Brain microvascular endothelial cell (primary cell): ENCODE measurements around the gene SCAMP2.

ENCODE experiments used
- DNase-seq: peaks from one replicate; pipeline ENCODE4 v3.0.0-alpha.2; 2020
- H3K27ac ChIP-seq: fragments of 250-450 bp; sonication (Bioruptor Pico); 2 replicates; pipeline ENCODE4 v1.5.1; 2020; ENCODE audit warnings: mild to moderate bottlenecking, moderate library complexity
- H3K27me3 ChIP-seq: fragments of 250-450 bp; sonication (Bioruptor Pico); replicated peaks from 2 replicates; pipeline ENCODE4 v1.5.1; 2020; ENCODE audit warnings: mild to moderate bottlenecking
- H3K36me3 ChIP-seq: fragments of 250-450 bp; sonication (Bioruptor Pico); replicated peaks from 2 replicates; pipeline ENCODE4 v1.5.1; 2020; ENCODE audit warnings: mild to moderate bottlenecking
- H3K4me3 ChIP-seq: 2 replicates; pipeline ENCODE4 v1.5.1; 2011; ENCODE audit warnings: low read depth, mild to moderate bottlenecking, control low read depth, low read length, moderate library complexity
- CTCF ChIP-seq: IDR thresholded peaks from 2 replicates; pipeline ENCODE4 v1.5.1; 2011; ENCODE audit warnings: low read depth, mild to moderate bottlenecking, moderate library complexity, low read length, control low read depth, inconsistent platforms; ENCODE audit errors: missing control alignments
- in situ Hi-C: cut with HindIII; loops from 2 replicates; pipeline ENCODE4 v1.10.0; 2017; ENCODE audit warnings: low sequenced_read_pairs, low pct_ligation_motif_present

The SCAMP2 gene

DNA sequence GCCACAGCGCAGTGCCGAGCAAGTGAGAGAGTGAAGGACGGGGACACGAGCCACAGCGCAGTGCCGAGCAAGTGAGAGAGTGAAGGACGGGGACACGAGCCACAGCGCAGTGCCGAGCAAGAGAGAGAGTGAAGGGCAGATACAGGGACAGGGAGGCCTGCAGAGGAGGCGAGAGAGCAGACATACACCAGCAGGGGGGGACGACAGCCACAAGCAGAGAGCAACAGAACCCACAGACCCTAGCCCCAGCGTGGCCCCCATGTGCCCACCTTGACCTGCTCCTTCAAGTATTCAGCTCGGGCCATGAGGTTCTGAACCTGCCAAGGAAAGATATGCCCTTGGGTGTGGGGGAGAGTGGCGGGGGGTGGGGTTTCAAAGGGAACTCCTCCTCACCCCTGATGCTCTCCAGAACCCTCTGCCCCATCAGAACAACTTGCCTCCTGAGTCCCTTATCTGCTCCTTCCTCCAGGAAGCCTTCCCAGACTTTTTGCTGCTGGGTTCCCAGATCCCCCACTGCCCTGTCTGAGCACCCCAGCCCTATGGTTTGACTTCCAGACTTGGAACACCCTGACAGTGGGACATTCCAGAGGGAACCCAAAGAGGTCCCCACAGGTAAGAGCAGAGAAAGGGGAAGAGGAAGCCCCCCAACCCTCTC lies 35.6 kb downstream of the SCAMP2 start:
- TF ChIP-seq CTCF = no peak
- H3K27me3 ChIP-seq = no peaks in the 10 kb centered on the region
- no peak overlapping the region for H3K27ac ChIP-seq
- DNase-seq = no peak
- H3K4me3 ChIP-seq = no peak overlapping the region
- H3K36me3 ChIP-seq = peaks cover 3% of the 10 kb centered on the region
- in situ Hi-C loops = no loop called here

- in situ Hi-C loops = no loop called here
- Histone ChIP-seq H3K4me3 (no peak overlapping the region), H3K36me3 (peaks cover 3% of the 10 kb centered on the region), H3K27me3 (no peaks in the 10 kb centered on the region), H3K27ac (no peak overlapping the region)
- no peak for DNase-seq
- no peak for TF ChIP-seq CTCF
Observed at GRCh38 chr15:74836846-74837245, 36.3 kb downstream of the SCAMP2 start.

DNA sequence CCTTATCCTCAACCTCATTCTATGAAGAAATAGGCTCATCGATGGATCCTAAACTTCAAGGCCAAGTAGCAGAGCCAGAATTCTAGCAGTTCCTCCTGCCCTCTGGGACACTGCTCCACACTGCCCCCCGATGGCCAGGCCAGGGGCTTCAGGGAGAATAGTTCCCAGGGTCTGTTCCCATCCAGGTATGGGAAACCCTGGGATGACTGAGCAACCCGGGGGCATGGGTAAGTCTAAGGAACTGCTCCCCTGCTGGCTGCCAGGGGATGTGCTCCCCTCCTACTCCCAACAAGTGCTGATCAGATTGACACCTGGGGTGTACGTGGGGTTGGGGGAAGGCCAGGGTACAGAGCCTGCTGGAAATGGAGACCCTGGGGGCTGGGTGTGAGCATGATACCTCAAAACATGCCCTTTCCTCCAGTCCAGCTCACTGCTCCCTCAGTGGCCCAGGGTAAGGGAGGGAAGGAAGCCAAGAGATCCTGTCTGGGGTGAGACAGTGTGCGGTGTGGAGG lies 37.8 kb downstream of the SCAMP2 start:
- in situ Hi-C loops = no loop called here

DNA sequence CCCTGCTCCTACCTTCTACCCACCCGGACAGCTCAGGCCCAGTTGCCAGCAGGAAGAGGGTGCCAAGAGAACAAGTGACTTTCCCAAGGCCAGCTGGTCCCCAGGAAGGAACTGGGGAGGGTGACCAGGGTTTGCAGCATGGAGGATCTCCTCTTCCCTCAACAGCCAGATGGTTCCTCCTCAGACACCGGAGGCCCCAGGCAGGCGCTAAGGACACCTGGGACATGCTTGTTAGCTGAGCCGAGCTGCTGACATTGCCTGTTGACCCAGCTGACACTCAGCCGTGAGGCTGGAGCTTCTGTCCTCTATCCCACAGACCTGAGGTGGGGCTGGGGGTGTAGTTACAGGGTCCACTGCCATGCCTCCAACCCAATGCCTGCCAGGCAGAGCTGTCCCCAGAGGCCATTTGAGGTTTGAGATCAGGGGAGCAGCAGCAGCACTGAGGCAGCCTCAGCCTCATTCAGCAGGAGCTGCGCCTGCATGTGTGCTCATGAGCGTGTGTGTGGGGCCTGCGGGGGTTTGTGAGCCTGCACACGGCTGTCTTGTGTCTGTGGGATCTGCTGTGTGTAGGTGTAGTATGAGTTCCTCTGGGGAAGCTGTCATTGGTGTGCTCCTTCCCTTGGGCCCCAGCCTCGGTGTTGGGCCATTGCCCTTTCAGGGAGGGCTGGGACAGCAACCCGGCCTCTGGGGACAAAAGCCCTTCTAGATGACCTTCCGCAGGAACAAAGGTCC lies 39.6 kb downstream of the SCAMP2 start:
- Histone ChIP-seq H3K27ac (no peak overlapping the region), H3K36me3 (peaks cover 2% of the 10 kb centered on the region), H3K27me3 (no peaks in the 10 kb centered on the region), H3K4me3 (no peak overlapping the region)
- in situ Hi-C loops = no loop called here
- no peak for TF ChIP-seq CTCF
- DNase-seq = no peak

More for the DNA sequence above, 37.8 kb downstream of the SCAMP2 start:
- DNase-seq = peak; percentile 26
- Histone ChIP-seq H3K4me3 (no peak overlapping the region), H3K27ac (no peak overlapping the region), H3K27me3 (no peaks in the 10 kb centered on the region), H3K36me3 (peaks cover 2% of the 10 kb centered on the region)
- peak; percentile 94 for TF ChIP-seq CTCF

GRCh38 chr15:74832826-74833225 lies 40.3 kb downstream of the SCAMP2 start:
- no peak for DNase-seq
- in situ Hi-C loops = no loop called here
- H3K36me3 ChIP-seq = peaks cover 2% of the 10 kb centered on the region
- peaks cover 4% of the 10 kb centered on the region for H3K27me3 ChIP-seq
- no peak overlapping the region for H3K27ac ChIP-seq
- no peak overlapping the region for H3K4me3 ChIP-seq
- TF ChIP-seq CTCF = no peak
